Hematopoietic multipotent progenitor cell treated with erythropoietin and hydrocortisone succinate and interleukin-3 and kit ligand, for 4 days (in vitro differentiated cells): ENCODE results near the gene CYTH2.

Source experiments
- DNase-seq: peaks from one replicate; pipeline ENCODE4 v3.0.0-alpha.2; 2015

Gene CYTH2

GRCh38 chr19:48496959-48497727 lies 28.0 kb downstream of the CYTH2 start:
- no peak for DNase-seq

DNA sequence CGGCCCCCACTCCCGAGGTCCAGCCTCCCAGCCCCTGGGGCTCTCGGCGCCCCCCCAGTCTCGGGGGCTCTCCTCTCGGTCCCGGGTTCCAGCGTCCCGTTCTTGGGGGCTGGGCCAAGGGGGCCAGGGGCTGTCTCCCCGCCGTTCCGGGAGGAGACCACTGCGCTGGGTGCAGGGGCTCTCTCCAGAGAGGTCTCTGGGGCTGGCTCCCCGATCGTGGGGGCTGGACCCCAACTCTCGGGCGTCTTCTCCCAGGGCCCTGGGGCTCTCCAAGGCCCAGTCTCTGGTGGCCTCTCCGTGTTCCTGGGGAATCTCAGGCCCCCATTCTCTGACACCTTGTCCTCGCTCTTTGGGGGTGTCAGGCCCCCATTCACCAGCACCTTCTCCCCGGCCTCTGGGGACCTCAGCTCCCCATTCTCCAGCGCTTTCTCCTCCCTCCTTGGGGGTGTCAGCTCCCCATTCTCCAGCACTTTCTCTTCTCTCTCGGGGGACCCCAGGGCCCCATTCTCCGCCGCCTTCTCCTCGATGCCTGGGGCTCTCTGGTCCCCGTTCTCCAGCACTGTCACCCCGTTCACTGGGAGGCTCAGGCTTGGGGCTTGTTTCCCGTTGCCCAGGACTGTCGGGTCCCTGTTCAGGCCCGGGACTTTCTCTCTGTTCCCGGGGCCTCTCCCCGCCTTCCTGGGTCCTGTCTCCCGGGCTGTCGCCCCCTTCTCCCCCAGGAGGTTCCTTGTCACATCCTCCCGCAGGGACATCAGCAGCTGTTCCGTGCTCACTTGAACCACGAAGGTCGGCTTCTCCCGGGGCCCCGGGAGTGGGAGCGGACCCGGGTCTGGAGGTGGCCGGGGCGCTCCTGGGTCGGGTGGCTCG lies 28.8 kb downstream of the CYTH2 start:
- no peak for DNase-seq

GRCh38 chr19:48498595-48499311 lies 29.6 kb downstream of the CYTH2 start:
- DNase-seq, result no peak

GRCh38 chr19:48499316-48500090 lies 30.3 kb downstream of the CYTH2 start:
- no peak for DNase-seq

GRCh38 chr19:48500830-48501493 lies 31.8 kb downstream of the CYTH2 start:
- no peak for DNase-seq

DNA sequence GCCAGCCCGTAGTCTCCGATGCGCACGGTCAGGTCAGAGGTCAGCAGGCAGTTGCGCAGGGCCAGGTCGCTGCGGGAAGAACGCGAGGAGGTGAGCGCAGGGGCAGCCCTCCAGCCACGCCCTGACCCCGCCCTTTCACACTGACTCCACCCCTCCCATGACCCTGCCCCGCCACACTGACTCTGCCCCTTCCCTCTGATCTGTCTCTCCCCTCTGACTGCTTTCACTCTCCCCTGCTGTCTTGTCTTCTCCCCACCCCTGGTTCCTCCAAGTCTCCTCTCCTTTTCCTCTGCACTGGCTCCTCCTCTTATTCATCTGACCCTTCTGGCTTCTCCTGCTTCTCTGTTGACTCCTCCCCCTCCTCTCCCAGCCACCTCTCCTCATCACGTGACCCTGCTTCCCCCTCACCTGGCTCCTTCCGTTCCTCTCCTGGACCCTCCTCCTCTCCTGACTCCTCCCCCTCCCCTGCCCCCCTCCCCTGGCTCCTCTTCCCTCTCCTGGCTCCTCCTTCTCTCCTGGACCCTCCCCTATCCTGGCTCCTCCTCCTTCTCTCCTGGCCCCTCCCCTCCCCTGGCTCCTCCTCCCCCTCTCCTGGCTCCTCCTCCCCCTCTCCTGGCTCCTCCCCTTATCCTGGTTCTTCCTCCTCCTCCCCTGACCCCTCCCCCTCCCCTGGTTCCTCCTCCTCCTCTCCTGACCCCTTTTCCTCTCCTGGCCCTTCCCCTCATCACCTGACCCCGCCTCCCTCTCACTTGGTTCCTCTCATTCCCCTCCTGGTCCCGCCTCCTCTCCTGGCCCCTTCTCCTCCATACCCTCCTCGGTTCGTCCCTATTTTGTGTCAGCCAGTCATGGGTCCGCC lies 32.6 kb downstream of the CYTH2 start:
- peak; percentile 91 for DNase-seq

- DNase-seq, result no peak
Measured at GRCh38 chr19:48502350-48503018, 33.3 kb downstream of the CYTH2 start.

DNA sequence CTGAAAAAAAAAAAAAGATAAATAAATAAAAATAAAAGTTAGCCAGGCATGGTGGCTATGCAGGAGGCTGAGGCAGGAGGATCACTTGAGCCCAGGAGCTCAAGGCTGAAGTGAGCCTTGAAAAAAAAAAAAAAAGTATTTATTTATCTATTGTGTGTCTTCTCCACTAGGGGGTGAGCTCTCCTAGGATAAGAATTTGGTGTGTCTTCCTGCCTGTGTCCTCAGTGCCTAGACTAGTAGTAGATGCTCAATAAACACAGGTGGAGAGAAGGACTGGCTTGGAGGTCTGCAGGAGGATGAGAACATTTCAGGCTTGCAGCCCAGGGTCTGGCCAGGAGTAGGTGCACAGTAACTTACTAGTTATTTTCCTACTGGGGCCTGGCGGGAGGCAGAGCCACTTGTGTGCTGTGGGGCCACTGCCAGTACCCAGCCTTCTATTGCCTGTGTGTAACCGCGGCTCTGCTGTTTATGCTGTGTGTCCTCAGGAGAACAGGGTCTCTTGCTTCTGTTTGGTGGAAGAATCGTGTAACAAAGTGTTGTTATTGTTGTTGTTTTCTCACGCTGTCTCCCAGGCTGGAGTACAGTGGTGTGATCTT lies 37.1 kb downstream of the CYTH2 start:
- DNase-seq, result peak; percentile 85

- DNase-seq, result no peak
Measured at GRCh38 chr19:48507911-48508439, 38.8 kb downstream of the CYTH2 start.

DNA sequence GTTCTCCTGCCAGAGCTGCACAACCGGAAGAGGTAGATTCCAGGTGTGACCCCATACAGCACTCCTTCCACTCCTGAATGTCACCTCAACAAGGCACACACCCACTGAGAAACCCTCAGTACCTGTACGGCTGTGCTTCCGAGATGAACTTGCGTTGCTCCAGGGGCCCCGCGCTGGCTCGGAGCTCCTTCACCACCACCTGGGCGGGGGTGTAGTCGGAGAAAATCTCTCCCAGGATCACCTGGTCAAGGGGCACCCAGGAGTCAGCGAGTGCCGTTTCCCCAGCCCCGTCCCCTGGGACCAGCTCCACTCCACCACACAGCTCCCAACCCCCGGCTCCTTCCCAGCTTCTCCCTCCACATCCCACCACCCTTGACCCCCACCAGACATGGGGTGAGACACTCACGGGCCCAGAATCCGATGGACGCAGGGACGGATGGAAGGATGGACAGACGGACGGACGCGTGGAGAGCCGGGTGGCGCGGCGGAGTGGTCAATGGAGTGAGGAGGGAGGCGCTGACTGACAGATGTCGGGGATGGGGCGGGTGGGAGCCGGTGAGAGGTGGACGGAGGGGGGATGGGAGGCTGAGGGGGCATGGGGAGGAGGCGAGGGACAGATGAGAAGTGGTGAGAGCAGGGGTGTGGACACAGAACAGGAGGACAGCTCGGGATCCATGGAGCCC lies 39.7 kb downstream of the CYTH2 start:
- DNase-seq, result no peak

- DNase-seq, result peak; percentile 41
Measured at GRCh38 chr19:48509467-48510194, 40.5 kb downstream of the CYTH2 start.

DNA sequence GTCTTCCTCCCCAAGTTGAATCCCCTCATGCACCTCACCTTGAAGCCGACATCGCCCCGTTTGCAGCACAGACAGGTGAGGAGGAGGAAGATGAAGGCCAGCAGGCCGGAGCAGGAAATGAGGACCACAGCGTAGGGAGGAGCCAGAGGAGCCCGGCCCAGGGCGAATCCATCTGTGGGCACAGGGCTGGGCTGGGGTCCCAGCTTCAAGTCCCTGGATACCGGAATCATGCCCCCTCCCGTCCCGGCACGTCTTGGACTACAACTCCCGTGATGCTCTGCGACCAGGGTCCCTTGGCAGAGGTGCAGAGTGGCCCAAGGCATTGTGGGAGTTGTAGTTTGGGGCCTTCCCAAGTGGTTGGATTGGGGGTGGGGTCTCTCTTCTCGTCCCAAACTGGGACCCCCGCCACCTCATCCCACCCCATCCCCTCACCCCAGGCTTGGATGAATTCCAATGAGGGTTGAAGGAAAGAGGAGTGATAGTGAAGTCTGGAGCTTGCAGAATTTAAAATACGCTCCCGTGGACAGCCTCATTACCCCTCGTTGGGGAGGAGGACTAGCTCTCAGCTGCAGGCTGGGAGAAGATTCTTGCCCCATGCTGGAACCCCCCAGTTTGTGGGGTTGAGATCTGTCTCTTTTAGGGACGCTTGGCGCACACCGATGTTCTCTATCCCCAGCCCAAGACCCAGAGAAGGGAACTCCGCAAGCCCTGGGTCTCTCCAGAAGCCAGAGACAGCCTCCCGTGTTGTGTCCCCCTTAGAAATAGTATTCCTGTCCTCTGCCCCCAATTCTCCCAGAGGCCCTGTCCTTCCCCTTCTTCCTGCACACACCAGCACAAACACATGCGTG lies 41.5 kb downstream of the CYTH2 start:
- peak; percentile 78 for DNase-seq

DNA sequence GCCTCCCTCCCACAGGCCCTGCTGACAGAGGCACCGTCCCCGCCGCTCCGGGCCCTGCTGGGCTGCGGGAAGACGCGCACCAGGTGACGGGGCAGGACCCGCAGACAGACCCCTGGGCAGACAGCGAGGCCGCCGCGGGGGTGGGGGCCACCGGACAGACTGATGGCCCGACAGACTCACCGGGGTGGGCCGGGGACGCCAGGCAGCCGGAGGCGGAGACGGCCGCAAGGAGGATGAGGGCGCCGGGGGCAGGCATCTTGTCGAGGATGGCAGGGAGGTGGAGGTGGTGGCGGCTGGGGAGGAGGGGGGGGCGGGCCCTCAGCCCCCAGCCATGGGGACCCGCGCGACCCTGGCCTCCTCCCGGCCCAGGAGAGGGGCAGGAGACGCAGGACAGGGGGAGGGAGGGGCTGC lies 42.2 kb downstream of the CYTH2 start:
- no peak for DNase-seq

GRCh38 chr19:48511800-48512503 lies 42.8 kb downstream of the CYTH2 start, which contains the start of gene LMTK3:
LMTK3 (minus strand) TSS chr19:48511835; CDS start chr19:48511576, 259 bp downstream.
- peak; percentile 67 for DNase-seq

DNA sequence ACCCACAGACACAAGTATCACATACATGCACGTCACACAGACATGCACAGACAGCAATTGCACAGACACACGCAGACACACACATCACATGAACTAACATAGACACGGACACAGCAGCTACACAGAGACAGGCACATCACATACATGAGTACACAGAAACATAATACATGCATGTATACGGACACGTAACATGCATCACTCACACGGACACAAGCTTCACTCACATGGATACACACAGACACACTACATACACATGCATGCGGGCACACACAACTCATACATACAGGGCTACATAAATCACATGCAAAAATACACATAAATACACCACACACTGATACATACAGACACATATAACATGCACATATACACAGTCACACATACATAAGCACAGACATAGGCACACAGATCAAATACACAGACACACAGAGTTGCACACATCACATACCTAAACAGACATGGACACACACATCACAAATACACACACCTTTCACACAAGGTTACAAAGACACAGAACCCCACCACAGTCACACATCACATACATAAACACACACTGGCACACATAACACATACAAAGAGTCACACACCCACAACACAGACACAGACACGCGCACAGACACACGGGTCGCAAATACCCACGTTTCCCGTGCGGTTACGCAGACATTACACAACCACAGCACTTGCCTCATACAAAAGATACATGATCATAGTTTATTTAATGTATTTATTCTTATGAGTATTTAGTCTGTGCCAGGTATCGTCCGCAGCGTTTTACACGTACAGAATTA lies 43.5 kb downstream of the CYTH2 start:
- peak; percentile 21 for DNase-seq
